Skin of body (tissue), 2 donors: Measurements from ENCODE around the gene BTN1A1. TPM values are rescaled to one million over a fixed set of nuclear protein-coding genes. Genes with fewer than 3 reads are reported as not detected.

Source experiments
- DNase-seq: peaks from one replicate; lab custom pipeline; 2025; lab: John Stamatoyannopoulos, UW
- total RNA-seq: library from RNA; depleted of rRNA; stranded (reverse); fragments of >200 nt; gene quantifications from one replicate; pipeline ENCODE4 v1.2.3, GENCODE V29; 2014

BTN1A1 gene
- total RNA-seq, 1 donor from 2014 or later, result not detected

DNA sequence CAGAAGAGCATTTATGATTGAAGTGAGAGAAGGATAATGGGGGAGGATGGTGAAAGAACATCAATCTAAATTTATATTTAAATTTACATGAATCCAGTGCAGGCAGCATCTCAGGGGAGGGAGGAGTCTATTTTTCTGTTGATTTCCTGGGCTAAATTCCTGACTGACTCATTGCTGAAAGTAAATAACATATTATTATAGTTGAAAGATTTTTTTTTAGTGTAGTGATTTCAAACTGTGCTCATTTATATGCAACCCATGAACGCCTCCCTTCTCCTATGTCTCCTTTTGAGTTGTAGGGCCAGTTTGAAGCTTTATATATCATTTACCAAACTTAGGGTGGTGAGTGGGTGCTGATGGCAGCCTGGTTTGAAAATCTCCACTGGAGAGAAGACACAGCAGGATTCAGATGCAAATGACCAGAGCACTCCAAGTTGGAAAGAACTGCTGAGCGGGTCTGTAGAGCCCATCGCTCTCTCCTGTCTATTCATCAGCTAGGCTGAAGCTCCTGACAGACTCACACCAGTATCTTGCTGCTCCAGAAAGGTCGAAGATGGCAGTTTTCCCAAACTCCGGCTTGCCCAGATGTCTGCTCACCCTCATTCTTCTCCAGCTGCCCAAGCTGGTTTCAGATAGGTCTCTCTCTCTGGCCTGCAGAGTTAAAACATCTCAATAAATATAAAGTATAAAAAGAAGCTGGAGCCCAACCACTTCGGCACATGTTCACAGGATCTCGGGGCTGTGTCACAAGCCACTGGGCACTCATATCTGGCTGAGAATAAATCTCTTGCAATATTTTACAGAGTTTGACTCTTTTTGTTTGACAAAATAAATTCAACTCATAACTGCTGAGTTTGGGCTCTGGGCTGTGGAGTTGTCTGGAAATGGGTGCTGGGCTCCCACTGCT lies 24.0 kb upstream of the BTN1A1 start:
- no peak for DNase-seq

DNA sequence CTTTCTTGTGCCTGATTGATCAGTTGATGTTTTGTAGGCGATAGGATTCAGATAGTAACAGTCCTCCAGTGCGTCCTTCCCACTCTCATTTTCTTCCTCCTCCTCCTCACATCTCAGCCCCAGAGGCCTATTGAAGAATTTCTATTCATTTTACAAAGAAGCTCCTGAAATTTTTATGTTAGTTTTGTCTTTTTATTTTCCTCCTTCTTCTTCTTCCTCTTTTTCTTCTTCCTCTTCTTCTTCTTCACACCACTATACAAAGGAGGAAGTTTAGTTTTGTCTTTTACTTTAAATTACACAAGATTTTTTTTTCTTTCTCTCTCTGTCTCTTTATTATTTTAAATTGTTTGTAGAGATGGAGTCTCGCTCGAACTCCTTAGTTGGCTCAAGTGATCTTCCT lies 23.2 kb upstream of the BTN1A1 start:
- no peak for DNase-seq

DNA sequence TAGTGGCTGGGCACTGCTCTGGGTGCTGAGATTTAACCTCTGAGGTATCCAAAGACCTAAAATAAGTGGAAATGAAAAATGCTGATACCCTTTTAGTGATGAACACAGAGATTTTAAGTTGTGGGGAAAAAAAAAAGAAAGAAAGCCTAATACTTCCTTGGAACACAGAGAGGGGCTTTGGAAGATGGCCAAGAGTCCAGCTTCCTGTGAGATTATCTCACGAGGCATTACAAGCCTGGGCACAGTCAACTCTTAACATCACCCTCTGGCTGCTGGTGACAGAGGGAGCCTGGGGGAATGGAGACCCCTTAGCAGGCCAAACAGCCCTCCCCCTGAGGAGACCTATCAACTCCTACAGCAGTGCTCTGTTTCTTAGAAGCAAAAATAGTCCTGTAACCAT lies 22.7 kb upstream of the BTN1A1 start:
- no peak for DNase-seq

DNA sequence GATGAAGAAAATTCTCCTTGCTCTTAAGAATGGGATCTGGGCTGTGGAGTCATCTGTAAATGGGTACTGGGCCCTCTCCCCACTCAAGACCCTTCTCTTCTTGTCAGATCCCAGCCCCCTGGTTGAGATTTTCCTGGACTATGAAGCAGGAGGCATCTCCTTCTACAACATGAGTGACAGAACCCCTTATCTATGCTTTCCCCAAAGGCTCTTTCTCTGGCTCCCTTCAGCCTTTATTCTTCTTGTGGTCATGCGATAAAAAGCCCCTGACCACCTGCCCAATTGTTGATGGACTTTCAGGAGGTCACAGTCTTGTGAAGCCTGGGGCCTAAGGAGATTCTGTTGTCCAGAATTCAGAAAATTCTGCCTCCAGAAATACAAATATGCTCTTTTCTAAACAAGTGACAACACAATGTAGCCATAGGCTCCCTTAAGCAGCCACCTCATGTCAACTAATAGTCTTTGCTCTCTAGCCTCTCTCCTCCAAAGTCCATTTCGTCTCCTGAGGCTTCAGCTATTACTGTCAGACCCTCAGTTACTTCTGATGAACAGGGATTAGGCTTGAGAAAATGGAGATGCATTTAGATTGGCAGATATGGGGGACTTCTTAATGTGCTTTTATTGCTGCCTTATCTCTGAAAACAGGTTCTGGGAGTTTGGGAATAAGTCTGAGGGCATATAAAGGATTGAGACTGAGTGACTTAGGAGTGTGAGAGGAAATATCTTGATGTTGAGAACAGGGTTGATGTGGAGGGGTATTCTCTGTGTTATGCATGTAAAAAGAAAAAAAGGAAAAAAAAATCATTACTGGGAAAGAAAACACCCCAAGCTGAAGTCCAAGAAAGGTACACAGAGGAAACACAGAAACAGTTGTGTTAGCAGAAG lies 21.8 kb upstream of the BTN1A1 start:
- DNase-seq, result no peak

DNA sequence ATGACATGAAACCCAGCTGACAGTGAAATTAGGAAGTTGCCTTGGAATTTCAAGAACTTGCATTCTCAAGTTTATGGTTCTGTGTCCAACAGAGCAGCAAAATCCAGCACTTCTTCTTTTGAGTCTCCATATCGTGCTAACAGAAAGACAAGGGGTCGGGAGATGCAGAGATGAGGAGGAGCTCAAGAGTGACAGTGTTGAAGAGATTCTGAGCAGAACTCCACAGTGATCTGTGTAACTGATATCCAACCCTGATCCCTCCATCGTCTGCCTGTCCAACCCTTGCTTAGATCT lies 21.2 kb upstream of the BTN1A1 start:
- no peak for DNase-seq

DNA sequence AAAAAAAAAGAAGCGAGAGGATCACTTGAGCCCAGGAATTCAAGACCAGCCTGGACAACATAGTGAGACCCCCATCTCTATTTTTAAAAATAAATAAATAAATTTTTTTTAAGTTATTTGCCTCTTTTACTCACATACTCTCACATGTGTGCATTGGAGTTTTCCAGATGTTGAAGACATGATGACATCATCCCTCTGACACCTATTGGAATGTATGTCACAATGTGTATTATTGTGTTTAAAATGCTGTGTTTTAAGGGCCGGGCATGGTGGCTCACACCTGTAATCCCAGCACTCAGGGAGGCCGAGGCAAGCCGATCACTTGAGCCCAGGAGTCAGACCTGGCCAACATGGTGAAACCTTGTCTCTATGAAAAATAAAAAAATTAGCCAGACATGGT lies 17.8 kb upstream of the BTN1A1 start:
- no peak for DNase-seq

DNA sequence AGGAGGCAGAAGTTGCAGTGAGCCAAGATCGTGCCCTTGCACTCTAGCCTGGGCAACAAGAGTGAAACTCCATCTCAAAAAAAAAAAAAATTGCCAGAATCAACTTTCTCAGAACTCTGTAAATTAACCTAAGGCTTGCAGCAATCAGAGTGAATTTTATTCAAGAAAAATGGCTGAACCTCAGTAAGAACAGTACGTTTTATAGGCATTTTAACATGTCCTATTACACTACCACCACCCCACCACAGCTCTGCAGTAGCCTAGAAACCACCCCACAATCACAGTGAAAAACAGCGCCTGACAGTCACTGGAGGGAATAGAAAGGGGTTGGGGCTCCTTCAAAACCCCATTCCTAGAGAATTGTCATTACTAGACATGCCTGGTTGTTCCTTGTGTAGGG lies 16.4 kb upstream of the BTN1A1 start:
- no peak for DNase-seq

DNA sequence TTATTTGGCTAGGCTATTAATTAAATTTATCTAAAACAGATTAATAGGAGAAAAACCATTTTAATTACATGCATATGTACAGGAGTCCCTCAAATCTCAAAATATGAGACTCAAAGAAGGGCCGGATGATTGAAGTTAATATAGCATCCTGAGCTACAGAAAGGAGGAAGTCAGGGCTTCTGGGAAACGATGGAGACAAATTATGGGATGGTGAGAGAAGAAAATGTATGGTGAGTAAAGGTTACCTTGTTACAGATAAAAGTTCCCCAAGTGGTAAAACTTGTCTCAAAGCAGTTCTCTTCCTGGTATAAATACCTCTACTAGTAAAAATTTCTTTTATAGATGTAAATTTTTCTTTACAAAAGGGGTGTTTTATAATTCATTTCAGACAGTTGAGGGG lies 15.9 kb upstream of the BTN1A1 start:
- no peak for DNase-seq

DNA sequence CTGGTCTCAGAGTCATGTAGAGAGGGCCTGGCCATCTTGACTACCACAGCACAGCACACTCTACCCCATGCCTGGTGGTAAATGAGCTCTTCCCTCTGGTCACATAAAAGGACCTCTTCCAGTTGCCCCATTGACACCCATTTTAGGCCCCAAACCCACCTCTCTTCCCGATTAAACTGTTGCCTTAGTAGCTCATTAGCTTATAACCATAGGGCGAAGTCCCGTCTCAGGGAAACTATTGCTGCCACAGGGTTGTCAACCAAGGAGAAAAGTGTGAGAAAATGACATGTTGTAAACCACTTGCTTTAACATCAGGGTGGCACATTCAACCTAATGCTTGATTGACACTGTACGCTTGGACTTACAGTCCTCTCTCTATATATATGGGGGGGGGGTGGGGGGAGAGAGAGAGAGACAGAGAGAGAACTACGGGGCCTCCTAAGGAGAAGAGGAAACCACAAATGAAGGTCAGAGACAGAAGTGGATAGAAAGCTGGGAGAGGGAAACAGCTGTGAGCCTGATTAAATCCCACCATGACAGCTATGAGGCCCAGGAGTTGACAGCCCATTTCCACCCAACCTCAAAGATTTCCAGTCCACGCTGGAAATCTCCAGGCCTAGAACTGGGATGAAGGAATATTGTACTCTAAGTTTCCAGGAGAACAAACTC lies 14.9 kb upstream of the BTN1A1 start:
- no peak for DNase-seq

DNA sequence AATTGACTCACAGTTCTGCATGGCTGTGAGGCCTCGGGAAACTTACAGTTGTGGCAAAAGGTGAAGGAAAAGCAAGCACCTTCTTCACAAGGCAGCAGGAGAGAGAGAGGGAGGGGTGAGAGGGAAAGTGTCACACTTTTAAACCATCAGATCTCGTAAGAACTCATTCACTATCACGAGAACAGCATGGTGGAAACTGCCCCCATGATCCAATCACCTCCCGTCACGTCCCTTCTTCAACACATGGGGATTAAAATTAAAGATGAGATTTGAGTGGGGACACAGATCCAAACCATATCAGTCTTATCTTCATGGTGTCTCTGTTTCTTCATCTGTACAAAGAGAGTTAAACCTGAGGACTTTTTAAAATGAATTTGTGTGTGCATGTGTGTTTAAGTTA lies 13.7 kb upstream of the BTN1A1 start:
- no peak for DNase-seq

DNA sequence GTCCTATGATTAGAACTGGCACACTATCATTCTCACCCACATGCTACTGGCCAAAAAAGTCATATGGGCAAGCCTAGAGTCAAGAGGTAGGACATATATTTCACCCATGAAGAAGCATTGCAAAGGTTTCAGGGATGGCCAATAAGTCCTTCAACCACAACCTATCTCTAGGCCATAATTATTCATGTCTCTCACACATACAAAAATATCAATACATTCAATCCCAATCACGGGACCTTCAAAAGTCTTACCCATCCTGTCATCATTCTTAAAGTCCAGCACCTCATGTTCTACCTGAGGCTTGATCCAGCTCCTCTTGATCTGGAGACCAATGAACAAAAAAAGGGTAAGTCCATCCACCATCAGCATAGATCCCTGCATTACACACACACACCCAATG lies 12.6 kb upstream of the BTN1A1 start:
- DNase-seq, result no peak

DNA sequence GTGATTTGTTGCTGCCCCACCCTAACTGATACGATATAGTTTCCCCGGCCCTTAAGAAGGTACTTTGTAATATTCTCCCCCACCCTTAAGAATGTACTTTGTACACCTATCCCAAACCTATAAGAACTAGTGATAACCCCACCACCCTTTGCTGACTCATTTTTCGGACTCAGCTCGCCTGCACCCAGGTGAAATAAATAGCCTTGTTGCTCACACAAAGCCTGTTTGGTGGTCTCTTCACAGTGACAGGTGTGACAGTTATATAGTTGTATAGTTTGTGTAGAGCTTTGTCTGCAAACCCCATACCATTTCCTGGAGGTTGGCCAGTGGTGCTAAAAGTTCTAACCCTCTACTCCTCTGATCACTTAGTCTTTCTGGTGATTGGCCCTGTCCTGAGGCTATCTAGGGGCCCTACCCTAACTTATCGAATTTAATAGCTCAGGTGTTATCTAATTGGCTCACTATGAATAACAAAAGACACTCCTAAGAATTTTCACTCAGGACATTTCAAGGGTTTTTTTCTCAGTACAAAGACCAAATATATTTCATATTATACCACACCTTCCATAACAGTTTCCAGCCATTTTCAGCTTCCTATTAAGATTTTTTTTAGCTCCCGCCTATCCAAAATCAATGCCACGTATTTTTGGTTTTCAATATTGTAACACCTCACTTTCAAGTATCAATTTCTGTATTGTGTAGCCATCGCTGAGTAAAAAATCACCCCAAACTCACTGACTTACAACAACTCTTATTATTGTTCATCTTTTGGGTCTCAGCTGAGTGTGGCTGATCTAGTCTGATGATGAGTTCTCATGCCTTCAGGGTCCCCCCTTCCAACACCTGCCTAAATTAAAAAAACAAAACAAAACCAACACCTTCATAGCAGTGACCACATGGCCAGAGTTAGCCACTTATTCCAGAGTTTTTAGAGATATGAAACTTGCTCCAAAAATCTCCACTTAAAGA lies 9.8 kb upstream of the BTN1A1 start:
- DNase-seq, result no peak

DNA sequence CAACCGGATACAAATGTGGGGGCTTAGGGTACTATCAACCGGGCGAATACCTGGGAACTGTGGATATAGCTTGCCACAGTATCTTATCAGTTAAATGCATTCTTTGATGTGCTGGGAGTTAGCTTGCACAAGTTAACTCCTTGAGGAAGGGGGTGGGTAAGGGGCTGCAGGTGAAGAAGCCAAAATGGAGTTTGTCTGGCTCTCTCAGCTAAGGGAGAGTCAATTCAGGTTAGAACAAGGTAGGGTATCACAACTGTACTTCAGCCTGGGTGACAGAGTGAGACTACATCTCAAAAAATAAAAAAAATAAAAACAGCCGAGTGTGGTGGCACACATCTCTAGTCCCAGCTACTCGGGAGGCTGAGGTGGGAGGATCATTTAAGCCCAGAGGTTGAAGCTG lies 8.5 kb upstream of the BTN1A1 start:
- DNase-seq, result no peak

DNA sequence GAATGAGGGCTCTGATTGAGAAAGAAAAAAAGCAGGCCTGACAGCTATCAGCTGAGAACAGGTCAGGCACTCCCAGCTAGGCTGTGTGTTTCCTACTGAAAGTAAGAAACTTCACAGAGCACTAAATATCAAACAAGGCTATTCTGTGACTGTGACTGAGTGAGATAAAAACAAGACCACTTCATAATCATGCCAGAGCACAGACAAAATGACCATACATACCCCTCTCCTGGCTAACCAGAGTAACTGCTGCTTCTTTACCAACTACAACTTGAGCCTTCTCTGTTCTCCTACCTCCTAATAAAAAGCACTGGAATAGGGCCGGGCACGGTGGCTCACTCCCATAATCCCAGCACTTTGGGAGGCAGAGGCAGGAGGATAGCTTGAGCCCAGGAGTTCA lies 6.8 kb upstream of the BTN1A1 start:
- DNase-seq, result no peak

DNA sequence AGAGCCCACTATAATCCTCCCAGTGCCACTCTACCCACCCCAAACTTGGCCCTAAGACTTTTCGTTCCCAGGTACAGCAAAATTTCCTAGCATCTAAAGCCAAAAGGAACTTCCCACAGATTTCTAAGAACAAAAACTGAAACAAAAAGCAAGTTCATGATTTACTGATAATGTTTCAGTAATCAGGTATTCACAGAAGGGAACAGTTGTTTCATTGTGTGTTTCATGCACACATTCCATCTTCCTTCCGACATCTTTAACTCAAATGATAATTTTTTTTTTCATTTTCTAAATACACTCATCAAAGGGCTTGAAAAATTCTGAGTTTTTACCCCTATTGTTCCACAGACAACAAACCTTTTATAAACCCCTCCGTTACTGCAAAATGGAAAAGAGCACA lies 6.0 kb upstream of the BTN1A1 start:
- no peak for DNase-seq

DNA sequence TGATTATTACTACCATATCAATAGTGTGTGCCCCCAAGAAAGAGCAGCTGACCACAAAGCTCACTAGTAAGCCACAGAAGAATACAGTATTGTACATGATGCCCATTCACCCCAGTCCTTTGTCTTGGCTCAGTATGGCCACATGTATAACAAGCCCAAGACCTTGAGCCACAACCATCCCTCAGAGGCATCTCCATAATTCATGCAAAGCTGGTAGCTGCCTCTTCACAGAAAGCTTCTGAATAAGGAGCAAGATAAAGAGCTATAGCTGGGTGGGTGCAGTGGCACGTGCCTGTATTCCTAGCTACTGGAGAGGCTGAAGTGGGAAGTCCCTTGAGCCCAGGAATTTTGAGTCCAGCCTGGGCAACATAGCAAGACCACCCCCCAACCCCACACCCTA lies 4.8 kb upstream of the BTN1A1 start:
- DNase-seq, result no peak

DNA sequence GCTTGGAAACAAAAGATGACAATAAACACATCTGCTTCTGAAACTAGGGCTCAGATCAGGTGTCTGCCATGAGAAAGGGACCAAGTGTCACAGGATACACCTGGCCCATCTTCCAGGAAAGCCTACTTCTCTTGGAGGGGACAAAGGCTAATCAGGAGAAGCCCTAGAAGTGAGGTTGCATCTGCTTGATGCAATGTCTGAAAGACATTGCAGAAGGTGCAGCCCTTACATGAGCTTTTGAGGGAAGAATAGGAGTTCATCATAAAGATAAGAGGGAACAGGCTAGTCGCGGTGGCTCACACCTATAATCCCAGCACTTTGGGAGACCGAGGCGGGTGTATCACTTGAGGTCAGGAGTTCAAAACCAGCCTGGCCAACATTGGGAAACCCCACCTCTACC lies 2.5 kb upstream of the BTN1A1 start:
- DNase-seq, result no peak

DNA sequence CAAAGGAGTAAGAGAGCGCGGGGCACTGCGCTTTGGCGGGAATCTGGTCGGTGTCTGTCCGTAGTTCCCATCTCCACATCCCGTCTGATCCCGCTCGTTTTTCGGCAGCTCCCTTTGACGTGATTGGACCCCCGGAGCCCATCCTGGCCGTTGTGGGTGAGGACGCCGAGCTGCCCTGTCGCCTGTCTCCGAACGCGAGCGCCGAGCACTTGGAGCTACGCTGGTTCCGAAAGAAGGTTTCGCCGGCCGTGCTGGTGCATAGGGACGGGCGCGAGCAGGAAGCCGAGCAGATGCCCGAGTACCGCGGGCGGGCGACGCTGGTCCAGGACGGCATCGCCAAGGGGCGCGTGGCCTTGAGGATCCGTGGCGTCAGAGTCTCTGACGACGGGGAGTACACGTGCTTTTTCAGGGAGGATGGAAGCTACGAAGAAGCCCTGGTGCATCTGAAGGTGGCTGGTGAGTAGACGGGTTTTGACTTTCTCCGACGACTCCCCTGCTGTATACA lies 1.4 kb downstream of the BTN1A1 start:
- DNase-seq, result no peak

DNA sequence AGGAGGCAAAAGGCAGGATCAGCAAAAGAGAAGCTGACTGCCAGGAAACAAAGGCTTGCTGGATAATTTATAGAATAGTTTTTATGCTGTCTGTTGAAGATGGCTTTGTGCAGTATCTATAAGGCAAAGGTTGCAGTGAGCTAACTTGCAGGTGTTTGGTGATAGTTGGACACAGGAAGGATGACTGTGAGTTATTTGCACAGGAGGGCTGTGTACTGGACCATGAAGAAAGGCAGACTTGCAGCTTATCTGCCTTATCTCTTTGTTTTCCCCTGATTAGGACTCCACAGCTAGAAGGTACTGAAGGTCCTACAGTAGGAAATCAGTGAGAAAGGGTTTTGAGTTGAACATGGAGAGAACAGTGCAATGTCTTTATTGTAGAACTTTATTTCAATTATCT lies 2.1 kb downstream of the BTN1A1 start:
- no peak for DNase-seq

DNA sequence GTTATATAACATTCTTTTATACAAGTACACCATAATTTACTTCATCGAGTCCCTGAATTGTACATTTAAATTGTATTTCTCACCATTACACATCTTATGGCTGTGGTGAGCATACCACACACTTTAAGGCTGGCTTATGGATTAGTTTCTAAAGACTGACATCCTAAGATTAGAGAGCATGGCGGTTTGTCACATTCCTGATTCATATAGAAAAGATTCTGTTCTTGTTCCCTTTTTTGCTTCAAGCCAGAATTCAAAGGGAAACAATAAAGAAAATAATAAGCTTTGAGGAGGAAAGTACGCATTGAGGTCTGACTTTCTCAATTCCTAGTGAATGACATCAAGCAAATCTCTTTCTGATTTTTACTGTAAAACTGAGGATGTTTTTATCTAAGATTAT lies 2.5 kb downstream of the BTN1A1 start:
- DNase-seq, result no peak

DNA sequence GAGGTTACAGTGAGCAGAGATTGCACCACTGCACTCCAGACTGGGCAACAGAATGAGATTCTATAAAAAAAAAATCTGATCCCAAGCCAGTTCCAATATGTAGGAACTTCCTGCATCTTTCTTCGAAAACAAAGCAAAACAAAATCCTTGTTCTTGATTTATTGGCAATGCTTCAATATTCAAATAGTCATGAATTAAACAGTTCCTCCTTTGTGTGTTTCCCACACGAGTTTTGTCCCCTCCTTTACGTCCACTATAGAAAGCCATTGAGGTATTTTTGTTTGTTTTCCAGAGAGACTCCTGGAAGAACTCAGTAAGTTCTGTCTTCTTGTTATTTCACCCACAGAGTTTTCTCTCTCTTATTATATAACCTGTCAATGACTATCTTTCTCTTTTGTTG lies 7.6 kb downstream of the BTN1A1 start:
- DNase-seq, result no peak
